ENCODE data around the gene NAPEPLD.

Gene NAPEPLD

DNA sequence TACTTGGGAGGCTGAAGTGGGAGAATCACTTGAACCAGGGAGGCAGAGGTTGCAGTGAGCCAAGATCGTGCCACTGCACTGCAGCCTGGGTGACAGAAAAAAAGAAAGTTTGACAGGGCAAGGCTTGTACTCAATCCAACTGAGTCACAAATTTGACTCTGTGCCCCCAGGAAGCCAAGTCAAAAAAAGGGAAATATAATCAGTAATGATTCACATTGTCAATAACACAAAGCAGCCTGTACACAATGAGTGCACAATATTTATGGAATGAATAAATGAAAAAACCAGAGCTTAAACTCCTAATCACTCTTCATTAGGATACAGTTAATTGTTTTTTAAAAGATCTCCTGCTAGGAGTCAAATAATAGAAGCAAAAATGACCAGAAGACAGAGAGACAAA lies 6.4 kb downstream of the NAPEPLD start:
- no peak for DNase-seq (ENCODE audit: low read depth)
- no peak for TF ChIP-seq CTCF (conservative IDR thresholded peaks at IDR 0.05; ENCODE audit: low read depth, low read length)
- no peak overlapping the region for H3K4me3 ChIP-seq (ENCODE audit: low read depth, low read length)

GRCh38 chr7:103141753-103142404 lies 7.0 kb downstream of the NAPEPLD start:
- no peak for DNase-seq (ENCODE audit: low read depth)
- no peak for TF ChIP-seq CTCF (conservative IDR thresholded peaks at IDR 0.05; ENCODE audit: low read depth, low read length)
- H3K4me3 ChIP-seq (ENCODE audit: low read depth, low read length) = no peak overlapping the region

- no peak for DNase-seq (ENCODE audit: low read depth)
- no peak for TF ChIP-seq CTCF (conservative IDR thresholded peaks at IDR 0.05; ENCODE audit: low read depth, low read length)
- H3K4me3 ChIP-seq (ENCODE audit: low read depth, low read length) = no peak overlapping the region
Observed at GRCh38 chr7:103140685-103141084, 8.2 kb downstream of the NAPEPLD start.

GRCh38 chr7:103140061-103140460 lies 8.8 kb downstream of the NAPEPLD start:
- no peak for TF ChIP-seq CTCF (conservative IDR thresholded peaks at IDR 0.05; ENCODE audit: low read depth, low read length)
- DNase-seq (ENCODE audit: low read depth) = no peak
- H3K4me3 ChIP-seq (ENCODE audit: low read depth, low read length) = no peak overlapping the region

GRCh38 chr7:103134836-103135554 lies 13.9 kb downstream of the NAPEPLD start:
- no peak overlapping the region for H3K4me3 ChIP-seq (ENCODE audit: low read depth, low read length)
- DNase-seq (ENCODE audit: low read depth) = peak; percentile 9
- TF ChIP-seq CTCF (conservative IDR thresholded peaks at IDR 0.05; ENCODE audit: low read depth, low read length) = no peak

DNA sequence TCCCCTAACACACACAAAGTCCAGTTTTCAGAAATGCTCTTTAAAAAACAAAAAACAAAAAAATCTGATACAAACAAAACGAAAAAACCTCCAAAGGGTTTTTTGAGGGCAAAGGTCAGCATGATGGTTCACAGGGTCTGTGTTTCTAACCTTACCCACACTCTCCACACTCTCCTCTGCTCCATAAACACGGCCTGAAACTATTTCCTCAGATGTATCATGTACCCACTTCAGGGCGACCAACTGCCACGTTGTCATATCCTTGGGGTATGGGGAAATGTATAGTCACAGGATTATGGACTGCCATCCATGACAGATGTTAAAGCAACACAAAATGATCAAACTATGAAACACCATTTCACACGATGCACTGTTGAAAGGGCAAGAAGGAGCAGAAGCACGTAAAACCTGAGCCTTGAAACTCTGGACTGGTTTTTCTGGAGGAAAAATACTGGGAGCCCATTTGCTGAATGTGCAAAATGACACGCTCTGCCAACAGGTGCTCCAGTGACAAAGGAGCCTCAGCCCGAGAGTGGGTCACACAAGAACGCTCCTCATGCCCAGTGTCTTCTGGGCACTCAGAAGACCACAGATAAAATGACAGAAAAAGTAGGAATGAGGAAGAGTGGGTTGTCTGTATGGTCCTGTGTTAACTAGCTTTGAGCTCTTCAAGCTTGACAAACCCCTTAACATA lies 15.8 kb downstream of the NAPEPLD start:
- no peak for TF ChIP-seq CTCF (conservative IDR thresholded peaks at IDR 0.05; ENCODE audit: low read depth, low read length)
- H3K4me3 ChIP-seq (ENCODE audit: low read depth, low read length) = no peak overlapping the region
- no peak for DNase-seq (ENCODE audit: low read depth)
